Tibial nerve (tissue), 4 donors: Measurements from ENCODE around the gene RNF207. TPM values are rescaled to one million over a fixed set of nuclear protein-coding genes. Genes with fewer than 3 reads are reported as not detected.
A peak's percentile ranks its signal among the peaks of the same experiment; 100 is the strongest.

Experiments
- DNase-seq, 2 donors: peaks; one replicate each; pipeline ENCODE4 v3.0.0-alpha.2; 2019; ENCODE audit warnings: low spot score in 2 of 2
- H3K27ac ChIP-seq, 4 donors: fragments of 200-600 bp; sonication (generic) in 3 of 4; one replicate each; pipeline ENCODE4 v1.5.1; 2017 to 2019; ENCODE audit warnings: mild to moderate bottlenecking in 1 of 4
- H3K27me3 ChIP-seq, 2 donors: fragments of 200-600 bp; sonication (generic) in 1 of 2; one replicate each; pipeline versions ENCODE4 v1.5.1 to v1.6.0; 2017 to 2019
- H3K36me3 ChIP-seq, 3 donors: fragments of 200-600 bp; sonication (generic); one replicate each; pipeline ENCODE4 v1.5.1; 2018 to 2019
- H3K4me1 ChIP-seq, 4 donors: fragments of 200-600 bp; sonication (generic) in 3 of 4; one replicate each; pipeline ENCODE4 v1.5.1; 2017 to 2019
- H3K4me3 ChIP-seq, 4 donors: fragments of 200-600 bp; sonication (generic) in 3 of 4; one replicate each; pipeline ENCODE4 v1.5.1; 2017 to 2019; ENCODE audit warnings: mild to moderate bottlenecking in 1 of 4, moderate library complexity in 1 of 4
- H3K9me3 ChIP-seq, 4 donors: fragments of 200-600 bp; sonication (generic) in 3 of 4; one replicate each; pipeline ENCODE4 v1.5.1; 2017 to 2019
- EP300 ChIP-seq, 2 donors: sonication (generic); formaldehyde crosslinking; IDR thresholded peaks; one replicate each; pipeline ENCODE4 v1.6.1; 2017; ENCODE audit warnings: antibody characterized with exemption in 2 of 2, mild to moderate bottlenecking in 1 of 2
- POLR2A ChIP-seq, 2 donors: fragments of 450-650 bp; IDR thresholded peaks; one replicate each; pipeline ENCODE4 v1.6.1; 2017; ENCODE audit warnings: antibody characterized with exemption in 2 of 2, mild to moderate bottlenecking in 2 of 2, moderate library complexity in 2 of 2
- WGBS, 2 donors: methylation state at CpG; one replicate each; pipeline ENCODE4 v1.1.5; 2018; 5-methylcytosine and 5-hydroxymethylcytosine counted together
- total RNA-seq, 4 donors: library from RNA; depleted of rRNA; stranded (reverse); fragments of >200 nt; gene quantifications; one replicate each; pipeline ENCODE4 v1.1.0, GENCODE V29; 2016
- TF ChIP-seq, protein P1 (sequence below), 5 experiments: fragments of 200-600 bp in 3 of 5; fragments of 450-650 bp in 2 of 5; sonication (generic) in 3 of 5; IDR thresholded peaks; one replicate each; pipeline ENCODE4 v1.5.1; 2016 to 2019; ENCODE audit warnings: antibody characterized with exemption in 5 of 5, mild to moderate bottlenecking in 3 of 5, moderate library complexity in 2 of 5

RNF207 gene
- total RNA-seq, 4 donors from 2014 or later, result 22.3 to 128 (median 42.3) TPM

DNA sequence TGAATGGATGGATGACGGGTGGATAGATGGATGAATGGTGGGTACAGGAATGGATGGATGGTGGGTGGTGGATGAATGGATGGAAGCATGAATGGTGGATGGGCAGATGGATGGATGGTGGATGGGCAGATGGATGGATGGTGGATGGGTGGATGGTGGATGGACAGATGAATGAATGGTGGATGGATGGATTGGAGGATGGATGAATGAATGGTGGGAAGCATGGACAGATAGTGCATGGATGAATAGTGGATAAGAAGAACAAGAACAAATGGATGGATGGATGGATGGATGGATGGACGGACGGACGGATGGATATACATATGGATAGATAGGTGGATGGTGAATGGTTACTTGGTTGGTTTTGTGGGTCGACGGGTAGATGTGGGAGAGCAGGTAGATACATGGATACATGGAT is 30.5 kb upstream of the RNF207 start:
- Histone ChIP-seq H3K4me3 (no peak overlapping the region), H3K9me3 (no peaks in the 10 kb centered on the region), H3K36me3 (no peaks in the 10 kb centered on the region), H3K27me3 (peaks cover 5 to 78% of the 10 kb centered on the region in 2 donors), H3K4me1 (peaks cover 0 to 18% (median 8%) of the 10 kb centered on the region in 4 donors), H3K27ac (no peak overlapping the region)
- no peak for TF ChIP-seq EP300 (IDR thresholded peaks at IDR 0.05)
- TF ChIP-seq, protein P1, sequence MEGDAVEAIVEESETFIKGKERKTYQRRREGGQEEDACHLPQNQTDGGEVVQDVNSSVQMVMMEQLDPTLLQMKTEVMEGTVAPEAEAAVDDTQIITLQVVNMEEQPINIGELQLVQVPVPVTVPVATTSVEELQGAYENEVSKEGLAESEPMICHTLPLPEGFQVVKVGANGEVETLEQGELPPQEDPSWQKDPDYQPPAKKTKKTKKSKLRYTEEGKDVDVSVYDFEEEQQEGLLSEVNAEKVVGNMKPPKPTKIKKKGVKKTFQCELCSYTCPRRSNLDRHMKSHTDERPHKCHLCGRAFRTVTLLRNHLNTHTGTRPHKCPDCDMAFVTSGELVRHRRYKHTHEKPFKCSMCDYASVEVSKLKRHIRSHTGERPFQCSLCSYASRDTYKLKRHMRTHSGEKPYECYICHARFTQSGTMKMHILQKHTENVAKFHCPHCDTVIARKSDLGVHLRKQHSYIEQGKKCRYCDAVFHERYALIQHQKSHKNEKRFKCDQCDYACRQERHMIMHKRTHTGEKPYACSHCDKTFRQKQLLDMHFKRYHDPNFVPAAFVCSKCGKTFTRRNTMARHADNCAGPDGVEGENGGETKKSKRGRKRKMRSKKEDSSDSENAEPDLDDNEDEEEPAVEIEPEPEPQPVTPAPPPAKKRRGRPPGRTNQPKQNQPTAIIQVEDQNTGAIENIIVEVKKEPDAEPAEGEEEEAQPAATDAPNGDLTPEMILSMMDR (IDR thresholded peaks at IDR 0.05), result no peak
- TF ChIP-seq POLR2A (IDR thresholded peaks at IDR 0.05), result no peak
- DNase-seq, result no peak
- 91 to 94% methylated on average over 6 of the region's 6 CpGs for WGBS, 2 donors

- Histone ChIP-seq H3K4me3 (no peak overlapping the region), H3K36me3 (no peaks in the 10 kb centered on the region), H3K27ac (no peak overlapping the region), H3K27me3 (peaks cover 5 to 70% of the 10 kb centered on the region in 2 donors), H3K4me1 (peaks cover 0 to 31% (median 15%) of the 10 kb centered on the region in 4 donors), H3K9me3 (no peaks in the 10 kb centered on the region)
- 71 to 88% methylated on average over 5 of the region's 5 CpGs for WGBS, 2 donors
- no peak for TF ChIP-seq POLR2A (IDR thresholded peaks at IDR 0.05)
- TF ChIP-seq, protein P1 (IDR thresholded peaks at IDR 0.05), result no peak
- DNase-seq, result no peak
Measured at GRCh38 chr1:6176779-6177178, 29.1 kb upstream of the RNF207 start.

DNA sequence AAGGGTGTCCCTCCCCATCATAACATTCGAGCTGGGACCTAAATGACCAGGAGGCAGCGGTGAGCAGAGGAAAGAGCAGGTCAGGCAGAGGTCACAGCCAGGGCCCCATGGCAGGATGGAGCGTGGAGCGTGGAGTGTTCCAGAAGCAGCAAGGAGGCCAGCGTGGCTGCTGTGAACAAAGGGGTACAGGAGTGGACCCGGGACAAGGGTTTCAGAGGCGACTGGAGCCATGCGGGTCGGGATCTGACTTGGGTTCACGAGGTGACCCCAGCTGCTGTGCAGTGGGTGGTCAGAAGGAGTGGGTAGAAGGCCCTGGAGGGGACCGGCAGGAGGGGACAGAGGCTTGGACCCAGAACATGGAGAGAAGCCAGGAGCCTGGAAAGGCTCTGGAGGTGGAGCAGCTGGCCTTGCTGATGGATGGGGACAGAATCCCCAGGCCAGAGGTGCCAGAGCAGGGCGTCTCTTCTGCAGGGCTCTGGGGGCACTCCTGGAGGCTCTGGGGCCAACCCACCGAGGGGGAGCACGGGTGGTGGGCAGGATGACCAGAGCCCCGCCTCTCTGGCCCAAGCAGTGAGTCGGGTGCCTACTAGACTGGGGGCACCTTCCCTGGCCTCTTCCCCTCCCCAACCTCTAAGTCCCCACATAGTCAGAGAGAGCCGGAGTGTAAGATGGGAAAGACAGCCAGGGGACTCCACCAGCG is 28.1 kb upstream of the RNF207 start:
- Histone ChIP-seq H3K27ac (no peak overlapping the region), H3K4me1 (peaks cover 0 to 31% (median 15%) of the 10 kb centered on the region in 4 donors), H3K9me3 (no peaks in the 10 kb centered on the region), H3K36me3 (no peaks in the 10 kb centered on the region), H3K4me3 (no peak overlapping the region), H3K27me3 (peaks cover 5 to 60% of the 10 kb centered on the region in 2 donors)
- DNase-seq, result no peak
- 65 to 69% methylated on average over 18 of the region's 18 CpGs for WGBS, 2 donors
- TF ChIP-seq EP300 (IDR thresholded peaks at IDR 0.05) (no peak), POLR2A (IDR thresholded peaks at IDR 0.05) (no peak)

DNA sequence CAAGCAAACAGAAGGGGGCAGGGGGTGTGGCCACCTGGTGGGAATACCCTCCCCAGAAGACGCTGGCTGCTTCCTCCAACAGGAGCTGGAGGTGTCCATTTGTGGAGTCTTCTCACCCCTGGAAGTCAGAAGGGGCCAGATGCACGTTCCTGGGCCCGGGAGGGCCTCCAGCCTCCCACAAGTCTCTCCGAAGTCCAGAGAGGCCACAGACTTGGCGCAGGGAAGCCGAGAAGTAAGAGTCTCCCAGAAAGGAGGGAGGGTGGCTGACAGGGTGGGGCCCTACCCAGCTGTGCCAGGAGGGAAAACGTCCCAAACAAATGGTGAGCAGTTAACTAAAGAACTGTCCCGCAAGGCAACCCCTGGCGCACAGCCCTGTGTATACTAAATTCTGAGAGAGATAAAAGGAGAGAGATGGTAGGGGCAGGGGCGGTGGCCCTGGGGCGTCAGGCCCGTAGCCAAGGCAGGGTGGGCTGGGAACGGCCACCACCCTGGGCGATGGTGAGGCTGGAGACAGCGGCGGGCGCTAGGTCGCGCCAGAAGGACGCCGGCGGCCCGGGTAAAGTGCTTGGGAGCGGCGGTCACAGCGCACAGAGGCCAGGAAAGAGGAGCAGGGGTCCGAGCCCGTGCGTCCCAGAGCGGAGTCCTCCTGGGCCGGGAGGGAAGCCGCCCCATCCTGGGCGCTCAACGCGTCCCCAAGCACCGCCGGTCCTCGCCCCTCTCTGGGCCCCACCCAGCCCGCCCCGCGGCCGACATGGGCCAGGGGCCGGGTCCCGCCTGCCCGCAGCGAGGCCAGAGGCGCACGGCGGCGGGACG is 27.0 kb upstream of the RNF207 start:
- peaks cover 0 to 31% (median 15%) of the 10 kb centered on the region in 4 donors for H3K4me1 ChIP-seq
- no peak for TF ChIP-seq POLR2A (IDR thresholded peaks at IDR 0.05)
- no peaks in the 10 kb centered on the region for H3K9me3 ChIP-seq
- WGBS, 2 donors, result 5 to 8% methylated on average over 36 to 40 of the region's 51 CpGs
- no peaks in the 10 kb centered on the region for H3K36me3 ChIP-seq
- H3K27me3 ChIP-seq, result peaks cover 5 to 51% of the 10 kb centered on the region in 2 donors
- peak overlapping the region in 1 of 4 donors; percentile 39 for H3K4me3 ChIP-seq
- no peak overlapping the region for H3K27ac ChIP-seq
- no peak for DNase-seq

GRCh38 chr1:6179564-6180175 is 26.2 kb upstream of the RNF207 start:
- peaks cover 0 to 34% (median 15%) of the 10 kb centered on the region in 4 donors for H3K4me1 ChIP-seq
- H3K27me3 ChIP-seq, result peaks cover 5 to 49% of the 10 kb centered on the region in 2 donors
- DNase-seq, result no peak
- TF ChIP-seq EP300 (IDR thresholded peaks at IDR 0.05) (no peak), POLR2A (IDR thresholded peaks at IDR 0.05) (no peak)
- TF ChIP-seq, protein P1 (IDR thresholded peaks at IDR 0.05), result no peak
- no peaks in the 10 kb centered on the region for H3K9me3 ChIP-seq
- H3K36me3 ChIP-seq, result peaks cover 0 to 7% (median 0%) of the 10 kb centered on the region in 3 donors
- WGBS, 2 donors, result 0 to 2% methylated on average over 2 to 44 of the region's 92 CpGs
- H3K4me3 ChIP-seq, result peak overlapping the region in 2 of 4 donors; percentile 9 to 46
- H3K27ac ChIP-seq, result no peak overlapping the region
